Loucy (cell line): ENCODE measurements around the gene NGLY1.

Experiments used
- H2AFZ ChIP-seq: fragments of 200-600 bp; sonication (generic); 2 replicates; pipeline ENCODE4 v1.6.0; 2016; ENCODE audit warnings: antibody characterized with exemption, mild to moderate bottlenecking, low read length, moderate library complexity
- H3F3A ChIP-seq: fragments of 200-600 bp; 2 replicates; pipeline ENCODE4 v1.6.0; 2016; ENCODE audit warnings: antibody characterized with exemption, low read depth, mild to moderate bottlenecking
- H3K27me3 ChIP-seq: fragments of 200-600 bp; sonication (generic); 2 replicates; pipeline ENCODE4 v1.6.1; 2014; ENCODE audit warnings: low read length, mild to moderate bottlenecking; ENCODE audit not compliant: insufficient read depth, poor library complexity, severe bottlenecking
- H3K36me3 ChIP-seq: fragments of 200-600 bp; sonication (generic); 2 replicates; pipeline ENCODE4 v1.6.1; 2016; ENCODE audit warnings: low read length; ENCODE audit not compliant: insufficient read depth
- H3K4me1 ChIP-seq: fragments of 200-600 bp; sonication (generic); 2 replicates; pipeline ENCODE4 v1.5.1; 2014; ENCODE audit warnings: low read length, mild to moderate bottlenecking; ENCODE audit not compliant: insufficient read depth, poor library complexity, severe bottlenecking
- H3K4me2 ChIP-seq: fragments of 200-600 bp; sonication (generic); 2 replicates; pipeline ENCODE4 v1.6.0; 2014; ENCODE audit warnings: antibody characterized with exemption, low read length, low read depth, mild to moderate bottlenecking; ENCODE audit not compliant: poor library complexity, severe bottlenecking
- H3K4me3 ChIP-seq: fragments of 200-600 bp; sonication (generic); 2 replicates; pipeline ENCODE4 v1.5.1; 2014; ENCODE audit warnings: low read length, mild to moderate bottlenecking, mixed read lengths; ENCODE audit not compliant: poor library complexity, severe bottlenecking
- H3K79me2 ChIP-seq: fragments of 200-600 bp; sonication (generic); 2 replicates; pipeline ENCODE4 v1.6.1; 2014; ENCODE audit warnings: low read length; ENCODE audit not compliant: insufficient read depth
- H3K9ac ChIP-seq: fragments of 200-600 bp; sonication (generic); 2 replicates; pipeline ENCODE4 v1.6.0; 2014; ENCODE audit warnings: mild to moderate bottlenecking, low read depth, low read length, moderate library complexity; ENCODE audit not compliant: poor library complexity, severe bottlenecking
- H3K9me2 ChIP-seq: fragments of 200-600 bp; sonication (generic); replicated peaks from 2 replicates; pipeline ENCODE4 v1.6.1; 2016; ENCODE audit warnings: low read depth, low read length, mixed read lengths
- H3K9me3 ChIP-seq: fragments of 200-600 bp; sonication (generic); 2 replicates; pipeline ENCODE4 v1.6.1; 2014; ENCODE audit warnings: mild to moderate bottlenecking, antibody characterized with exemption, low read length, low read depth; ENCODE audit not compliant: insufficient read depth
- H4K20me1 ChIP-seq: fragments of 200-600 bp; sonication (generic); 2 replicates; pipeline ENCODE4 v1.6.0; 2014; ENCODE audit warnings: antibody characterized with exemption, low read length, mild to moderate bottlenecking; ENCODE audit not compliant: insufficient read depth, poor library complexity, severe bottlenecking
- CTCF ChIP-seq: fragments of 200-600 bp; sonication (generic); conservative IDR thresholded peaks from 2 replicates; pipeline ENCODE4 v1.5.1; 2014; ENCODE audit warnings: mild to moderate bottlenecking, antibody characterized with exemption, low read length
- EZH2phosphoT487 ChIP-seq: fragments of 200-600 bp; IDR thresholded peaks from 2 replicates; pipeline ENCODE4 v1.6.1; 2018; ENCODE audit warnings: antibody characterized with exemption, mild to moderate bottlenecking, moderate library complexity, borderline replicate concordance

Gene NGLY1

DNA sequence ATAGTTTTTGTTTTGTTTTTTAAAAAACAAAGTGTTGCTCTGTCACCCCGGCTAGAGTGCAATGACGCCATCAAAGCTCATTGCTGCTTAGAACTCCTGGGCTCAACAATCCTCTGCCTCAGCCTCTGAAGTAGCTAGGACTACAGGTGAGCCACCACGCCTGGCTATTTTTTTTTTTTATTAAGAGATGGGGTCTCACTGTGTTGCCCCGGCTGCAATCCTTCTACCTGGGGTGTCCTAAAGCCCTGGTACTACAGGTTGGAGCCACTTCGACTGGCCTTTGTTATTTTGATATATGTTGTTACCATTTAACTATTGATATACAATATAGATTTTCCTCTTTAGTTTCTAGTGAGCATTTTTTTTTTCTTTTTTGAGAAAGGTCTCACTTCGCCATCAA lies 2.6 kb downstream of the NGLY1 start:
- H3K9me2 ChIP-seq = no peaks in the 10 kb centered on the region
- peak overlapping the region; percentile 80 for H3K4me3 ChIP-seq
- peak overlapping the region; percentile 96 for H3K4me2 ChIP-seq
- H3K4me1 ChIP-seq = peaks cover 55% of the 10 kb centered on the region
- no peaks in the 10 kb centered on the region for H3K9me3 ChIP-seq
- H3K79me2 ChIP-seq = peaks cover 84% of the 10 kb centered on the region
- no peaks in the 10 kb centered on the region for H3K27me3 ChIP-seq
- no peak overlapping the region for H2AFZ ChIP-seq
- H3F3A ChIP-seq = no peaks in the 10 kb centered on the region
- H4K20me1 ChIP-seq = peaks cover 45% of the 10 kb centered on the region
- H3K36me3 ChIP-seq = peaks cover 26% of the 10 kb centered on the region; the same call in 1 of the 2 replicates
- TF ChIP-seq CTCF = no peak
- no peak for TF ChIP-seq EZH2phosphoT487
- H3K9ac ChIP-seq = peak overlapping the region; percentile 94

DNA sequence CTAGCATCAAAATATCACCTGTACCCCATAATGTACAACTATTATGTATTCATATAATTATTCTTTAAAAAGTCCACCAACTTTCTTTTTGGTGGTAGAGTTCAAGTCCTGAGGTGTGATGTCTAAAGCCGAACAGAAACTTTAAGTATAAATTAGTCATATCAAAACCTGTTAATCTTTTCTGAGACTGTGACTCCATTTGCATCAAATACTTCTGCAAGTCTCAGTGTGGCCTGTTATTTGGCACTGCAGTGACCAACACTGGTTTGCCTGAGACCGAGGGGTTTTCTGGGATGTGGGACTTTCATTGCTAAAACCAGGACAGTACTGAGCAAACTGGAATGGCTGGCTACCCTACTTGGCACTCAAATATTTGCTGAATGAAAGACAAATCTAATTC lies 7.3 kb downstream of the NGLY1 start:
- Histone ChIP-seq H2AFZ (no peak overlapping the region), H3K4me2 (no peak overlapping the region)

GRCh38 chr3:25768851-25769250 lies 14.4 kb downstream of the NGLY1 start:
- Histone ChIP-seq H3K4me2 (no peak overlapping the region), H3F3A (no peaks in the 10 kb centered on the region), H3K79me2 (peaks cover 32% of the 10 kb centered on the region; the same call in 1 of the 2 replicates), H3K27me3 (no peaks in the 10 kb centered on the region), H2AFZ (no peak overlapping the region), H3K4me1 (no peaks in the 10 kb centered on the region), H3K9ac (no peak overlapping the region), H3K9me2 (no peaks in the 10 kb centered on the region), H3K4me3 (no peak overlapping the region), H4K20me1 (peaks cover 8% of the 10 kb centered on the region), H3K9me3 (no peaks in the 10 kb centered on the region; the same call in 1 of the 2 replicates), H3K36me3 (peaks cover 21% of the 10 kb centered on the region; the same call in 1 of the 2 replicates)
- TF ChIP-seq EZH2phosphoT487 = no peak
- TF ChIP-seq CTCF = no peak

More for the DNA sequence above, 7.3 kb downstream of the NGLY1 start:
- no peaks in the 10 kb centered on the region for H3K27me3 ChIP-seq
- peaks cover 27% of the 10 kb centered on the region for H4K20me1 ChIP-seq
- no peaks in the 10 kb centered on the region for H3K9me2 ChIP-seq
- H3K4me1 ChIP-seq = peaks cover 26% of the 10 kb centered on the region
- H3F3A ChIP-seq = no peaks in the 10 kb centered on the region
- peaks cover 47% of the 10 kb centered on the region for H3K36me3 ChIP-seq
- no peak for TF ChIP-seq CTCF
- no peak for TF ChIP-seq EZH2phosphoT487
- peaks cover 66% of the 10 kb centered on the region for H3K79me2 ChIP-seq
- no peak overlapping the region for H3K4me3 ChIP-seq
- no peak overlapping the region for H3K9ac ChIP-seq
- no peaks in the 10 kb centered on the region; the same call in 1 of the 2 replicates for H3K9me3 ChIP-seq
